B cell (primary cell): ENCODE data around the gene GFOD1. TPM values are rescaled to one million over a fixed set of nuclear protein-coding genes. Genes with fewer than 3 reads are reported as not detected.
A peak's percentile ranks its signal among the peaks of the same experiment; 100 is the strongest.

ENCODE experiments used
- ATAC-seq: fragments of 200-7000 bp; cut with Tn5 transposase; one replicate; pipeline ENCODE4 v1.10.0; 2021; ENCODE audit warnings: low read depth, mild to moderate bottlenecking, moderate number of reproducible peaks, moderate library complexity
- CTCF ChIA-PET: fragments of 350-600 bp; sonication (Branson Sonifier 250); formaldehyde crosslinking; loops from one replicate; lab custom pipeline; 2021; ENCODE audit warnings: antibody characterized with exemption, inconsistent platforms; lab: Charles Lee
- POLR2A ChIA-PET: fragments of 350-600 bp; sonication (Branson Sonifier 250); formaldehyde crosslinking; loops from one replicate; lab custom pipeline; 2021; ENCODE audit warnings: antibody characterized with exemption; lab: Charles Lee
- DNase-seq: peaks from one replicate; pipeline ENCODE4 v3.0.0; 2013
- H2AFZ ChIP-seq: 2 replicates; pipeline ENCODE4 v1.6.1; 2012; ENCODE audit warnings: mild to moderate bottlenecking, low read depth, low read length; ENCODE audit not compliant: insufficient read depth, poor library complexity, severe bottlenecking
- H3K27ac ChIP-seq, 2 donors: 1 replicate in 1 of 2; 2 replicates in 1 of 2; pipeline ENCODE4 v1.5.1; 2012 to 2013; ENCODE audit warnings: low read length in 2 of 2, mild to moderate bottlenecking in 2 of 2, moderate library complexity in 1 of 2
- H3K27me3 ChIP-seq, 4 experiments: fragments of 200-600 bp in 1 of 4; sonication (generic) in 1 of 4; replicated peaks in 1 of 4; 1 replicate in 2 of 4; 2 replicates in 2 of 4; pipeline versions ENCODE4 v1.6.1 to v1.7.0; 2013 to 2016; ENCODE audit warnings: low read length in 3 of 4, mild to moderate bottlenecking in 2 of 4, mixed read lengths in 1 of 4, moderate library complexity in 1 of 4; ENCODE audit not compliant: insufficient read depth in 4 of 4, control insufficient read depth in 3 of 4; ENCODE audit errors: control extremely low read depth in 1 of 4
- H3K36me3 ChIP-seq, 2 experiments: replicated peaks in 1 of 2; 1 replicate in 1 of 2; 2 replicates in 1 of 2; pipeline versions ENCODE4 v1.6.1 to v1.7.1; 2013; ENCODE audit warnings: low read length in 1 of 2; ENCODE audit not compliant: insufficient read depth in 2 of 2, control insufficient read depth in 1 of 2; ENCODE audit errors: control extremely low read depth in 1 of 2, extremely low read depth in 1 of 2
- H3K4me1 ChIP-seq, 2 donors: fragments of 200-600 bp in 1 of 2; sonication (generic) in 1 of 2; 1 replicate in 1 of 2; 2 replicates in 1 of 2; pipeline versions ENCODE4 v1.5.1 to v1.6.1; 2013 to 2017; ENCODE audit warnings: low read length in 2 of 2; ENCODE audit not compliant: control insufficient read depth in 2 of 2, insufficient read depth in 2 of 2
- H3K4me2 ChIP-seq: replicated peaks from 2 replicates; pipeline ENCODE3; 2012; ENCODE audit warnings: mild to moderate bottlenecking, low read depth, low read length; ENCODE audit not compliant: poor library complexity, severe bottlenecking
- H3K4me3 ChIP-seq, 5 experiments: fragments of 200-600 bp in 1 of 5; sonication (generic) in 1 of 5; 1 replicate in 3 of 5; 2 replicates in 2 of 5; pipeline versions ENCODE4 v1.5.1 to v1.7.0; 2011 to 2016; ENCODE audit warnings: low read length in 4 of 5, mild to moderate bottlenecking in 4 of 5, low read depth in 2 of 5, control low read depth in 1 of 5, moderate library complexity in 1 of 5; ENCODE audit not compliant: insufficient read depth in 1 of 5; ENCODE audit errors: control extremely low read depth in 1 of 5, extremely low read depth in 1 of 5
- H3K79me2 ChIP-seq: fragments of 200-600 bp; sonication (generic); one replicate; pipeline ENCODE4 v1.6.0; 2016; ENCODE audit warnings: low read length; ENCODE audit not compliant: control insufficient read depth, insufficient read depth
- H3K9ac ChIP-seq: fragments of 200-600 bp; sonication (generic); 2 replicates; pipeline ENCODE4 v1.6.1; 2017; ENCODE audit warnings: mild to moderate bottlenecking, low read length, moderate library complexity
- H3K9me3 ChIP-seq, 3 donors: one replicate each; pipeline versions ENCODE4 v1.6.1 to v1.7.1; 2013; ENCODE audit warnings: low read length in 2 of 3; ENCODE audit not compliant: control insufficient read depth in 2 of 3, insufficient read depth in 1 of 3; ENCODE audit errors: control extremely low read depth in 1 of 3
- H4K20me1 ChIP-seq: 2 replicates; pipeline ENCODE4 v1.6.0; 2012; ENCODE audit warnings: mild to moderate bottlenecking, low read length; ENCODE audit not compliant: insufficient read depth, control insufficient read depth, poor library complexity, severe bottlenecking
- H3K27ac Mint-ChIP-seq: one replicate; pipeline ENCODE4 v1.8.0; 2021; ENCODE audit warnings: mixed read lengths
- H3K27me3 Mint-ChIP-seq: one replicate; pipeline ENCODE4 v1.8.0; 2021; ENCODE audit warnings: mixed read lengths
- H3K4me1 Mint-ChIP-seq: one replicate; pipeline ENCODE4 v1.8.0; 2021; ENCODE audit warnings: mixed read lengths
- H3K4me3 Mint-ChIP-seq: one replicate; pipeline ENCODE4 v1.8.0; 2021; ENCODE audit warnings: mixed read lengths
- H3K9me3 Mint-ChIP-seq: one replicate; pipeline ENCODE4 v1.8.0; 2022; ENCODE audit warnings: mixed read lengths; ENCODE audit not compliant: insufficient read depth
- CTCF ChIP-seq: fragments of 200-600 bp; IDR thresholded peaks from one replicate; pipeline ENCODE4 v1.8.0; 2022; ENCODE audit warnings: antibody characterized with exemption, mild to moderate bottlenecking
- EZH2 ChIP-seq: IDR thresholded peaks from 2 replicates; pipeline ENCODE4 v1.6.1; 2012; ENCODE audit warnings: borderline replicate concordance, low read depth, mild to moderate bottlenecking, moderate library complexity, low read length; ENCODE audit not compliant: insufficient read depth, poor library complexity, severe bottlenecking
- WGBS: methylation state at CpG from one replicate; pipeline ENCODE4 v1.1.5; 2013; ENCODE audit warnings: missing lambda C conversion rate; ENCODE audit not compliant: insufficient coverage; 5-methylcytosine and 5-hydroxymethylcytosine counted together
- intact Hi-C: fragments of 100-400 bp; cut with micrococcal nuclease; formaldehyde crosslinking; loops from one replicate; pipeline ENCODE4 v1.10.0; 2022
- polyA plus RNA-seq: library from polyadenylated mRNA; depleted of rRNA; stranded (reverse); fragments of >200 nt; gene quantifications from 2 replicates; pipeline ENCODE4 v1.2.3, GENCODE V29; 2012
- total RNA-seq, 2 donors: library from RNA; stranded (reverse); fragments of 120-200 nt in 1 of 2; gene quantifications; 1 replicate in 1 of 2; 2 replicates in 1 of 2; pipeline versions ENCODE4 v1.2.3 to v1.2.4, GENCODE V29; 2013 to 2022

Gene GFOD1
- total and polyA plus RNA-seq, 2 donors (not counting 1 experiment from before 2014, with no cell fraction given) = 8.3 to 42.4 TPM

- no peaks in the 10 kb centered on the region for H4K20me1 ChIP-seq
- WGBS = 45% methylated on average over 8 of the region's 13 CpGs
- no peaks in the 10 kb centered on the region for H3K9me3 ChIP-seq
- intact Hi-C loops = loop anchor here (1.0 to 5.0 kb wide), 7 partner anchors 26 to 156 kb away; no protein-coding TSS in a partner anchor
- H3K9ac ChIP-seq = peak overlapping the region; percentile 39
- Mint-ChIP-seq H3K4me1 (peaks cover 74% of the 10 kb centered on the region), H3K27ac (peak overlapping the region; percentile 95), H3K9me3 (no peaks in the 10 kb centered on the region), H3K4me3 (peak overlapping the region; percentile 82), H3K27me3 (no peaks in the 10 kb centered on the region)
- H3K27ac ChIP-seq = peak overlapping the region; percentile 83 to 86
- H3K79me2 ChIP-seq = peaks cover 15% of the 10 kb centered on the region
- H3K27me3 ChIP-seq = no peaks in the 10 kb centered on the region
- H3K36me3 ChIP-seq = no peaks in the 10 kb centered on the region
- peak overlapping the region; percentile 71 for H3K4me2 ChIP-seq
- H3K4me3 ChIP-seq = peak overlapping the region in 3 of 5 experiments; percentile 12 to 46 (median 27)
- peak overlapping the region; percentile 60 for H2AFZ ChIP-seq
- ATAC-seq (no peak), DNase-seq (peak; percentile 41)
- ChIA-PET CTCF (interaction anchor here (0.7 to 3.2 kb wide), 15 partner anchors 9 to 187 kb away, joined by 3 to 11 read pairs (median 5); partner anchors contain the start of genes NOL7 and SIRT5), POLR2A (interaction anchor here (0.5 to 1.1 kb wide), 3 partner anchors 36 to 146 kb away, joined by 3 to 4 read pairs (median 3); no protein-coding TSS in a partner anchor)
- TF ChIP-seq EZH2 = no peak
- TF ChIP-seq CTCF = peak; percentile 55
- peaks cover 49 to 83% of the 10 kb centered on the region in 2 donors for H3K4me1 ChIP-seq
Observed at GRCh38 chr6:13428583-13429405, 58.6 kb downstream of the GFOD1 start.
